NB4 (cell line): ENCODE measurements around the gene INCA1.
A peak's percentile ranks its signal among the peaks of the same experiment; 100 is the strongest.

Experiments used
- DNase-seq: peaks from one replicate; pipeline ENCODE4 v3.0.0; 2010; ENCODE audit warnings: low read depth
- H3K4me3 ChIP-seq: one replicate; pipeline ENCODE4 v1.5.1; 2011; ENCODE audit warnings: mild to moderate bottlenecking, low read depth, low read length, moderate library complexity
- CTCF ChIP-seq: IDR thresholded peaks from one replicate; pipeline ENCODE4 v1.5.1; 2012; ENCODE audit warnings: low read depth, low read length
- MAX ChIP-seq: IDR thresholded peaks from 2 replicates; pipeline ENCODE4 v1.6.1; 2011; ENCODE audit warnings: low read depth, low read length
- MYC ChIP-seq: IDR thresholded peaks from 2 replicates; pipeline ENCODE4 v1.6.1; 2011; ENCODE audit warnings: low read depth, low read length
- POLR2A ChIP-seq: IDR thresholded peaks from 2 replicates; pipeline ENCODE4 v1.6.1; 2011; ENCODE audit warnings: mild to moderate bottlenecking; ENCODE audit not compliant: insufficient read length; ENCODE audit errors: extremely low read depth

INCA1 gene

GRCh38 chr17:4947010-4947410 lies 50.3 kb downstream of the INCA1 start:
- no peak for TF ChIP-seq MAX
- TF ChIP-seq CTCF = no peak
- TF ChIP-seq MYC = no peak
- no peak for TF ChIP-seq POLR2A
- peak overlapping the region; percentile 95 for H3K4me3 ChIP-seq
- DNase-seq = peak; percentile 56

- DNase-seq = peak; percentile 21
- H3K4me3 ChIP-seq = peak overlapping the region; percentile 95
- TF ChIP-seq MYC (no peak), POLR2A (no peak), CTCF (no peak), MAX (no peak)
Measured at GRCh38 chr17:4946312-4946976, 50.9 kb downstream of the INCA1 start.

- peak overlapping the region; percentile 95 for H3K4me3 ChIP-seq
- DNase-seq = no peak
- TF ChIP-seq CTCF (no peak), POLR2A (no peak)
Measured at GRCh38 chr17:4945944-4946280, 51.4 kb downstream of the INCA1 start.

- peak; percentile 83 for DNase-seq
- TF ChIP-seq POLR2A (peak; percentile 5), CTCF (no peak)
- H3K4me3 ChIP-seq = peak overlapping the region; percentile 95
Measured at GRCh38 chr17:4945176-4945943, 52.0 kb downstream of the INCA1 start.

- DNase-seq = no peak
- TF ChIP-seq MYC = no peak
- no peak for TF ChIP-seq POLR2A
- no peak for TF ChIP-seq MAX
- no peak for TF ChIP-seq CTCF
- peak overlapping the region; percentile 95 for H3K4me3 ChIP-seq
Measured at GRCh38 chr17:4944554-4945175, 52.7 kb downstream of the INCA1 start.

- peak overlapping the region; percentile 95 for H3K4me3 ChIP-seq
- TF ChIP-seq MYC (no peak), MAX (no peak), CTCF (no peak), POLR2A (no peak)
- DNase-seq = peak; percentile 83
Measured at GRCh38 chr17:4944163-4944553, 53.2 kb downstream of the INCA1 start.
